DMS 273 (cell line): ENCODE results near the gene PKNOX2.

Source experiments
- DNase-seq: peaks from one replicate; lab custom pipeline; 2025; ENCODE audit not compliant: unreplicated experiment; lab: John Stamatoyannopoulos, UW

Gene PKNOX2

DNA sequence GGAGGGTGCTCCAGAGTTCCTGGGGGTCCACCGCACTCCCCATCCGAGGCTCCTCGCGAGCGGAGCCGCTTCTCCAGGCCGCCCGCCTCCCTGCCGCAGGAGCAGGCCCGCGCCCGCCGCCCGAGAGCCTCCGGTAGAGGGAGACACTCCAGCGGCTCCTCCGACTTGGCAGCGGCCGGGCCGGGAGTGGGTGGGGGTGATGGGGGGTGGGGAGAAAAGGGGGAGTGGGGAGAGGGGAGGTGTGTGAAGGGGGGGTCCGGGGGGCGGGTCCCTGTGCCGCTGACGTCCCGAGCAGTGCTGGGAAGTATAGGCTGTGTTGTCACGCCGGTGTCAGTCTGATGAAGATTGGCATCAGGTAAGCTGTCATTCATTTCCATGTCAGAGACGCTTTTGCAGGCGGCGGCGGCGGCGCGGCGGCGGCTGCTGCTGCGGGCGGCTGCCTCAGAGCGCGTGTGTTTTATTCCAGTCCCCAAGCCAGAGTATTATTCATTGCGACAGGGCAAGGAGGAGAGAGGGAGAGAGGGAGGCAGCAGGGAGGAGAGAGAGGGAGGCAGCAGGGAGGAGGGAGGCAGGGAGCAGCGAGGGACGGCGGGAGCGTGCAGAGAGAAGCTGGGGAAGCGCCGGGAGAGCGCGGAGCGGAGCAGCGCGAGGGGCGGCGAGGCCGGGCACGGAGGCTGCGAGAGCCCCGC is at the start of gene PKNOX2:
Gene PKNOX2 (plus strand): TSS at position 330 of the 689 bp plus-strand sequence. CDS start 186,555 bp downstream, outside the sequence.
- DNase-seq = peak; percentile 90

- no peak for DNase-seq
Observed at GRCh38 chr11:125117429-125117828, 47.1 kb upstream of the PKNOX2 start.

DNA sequence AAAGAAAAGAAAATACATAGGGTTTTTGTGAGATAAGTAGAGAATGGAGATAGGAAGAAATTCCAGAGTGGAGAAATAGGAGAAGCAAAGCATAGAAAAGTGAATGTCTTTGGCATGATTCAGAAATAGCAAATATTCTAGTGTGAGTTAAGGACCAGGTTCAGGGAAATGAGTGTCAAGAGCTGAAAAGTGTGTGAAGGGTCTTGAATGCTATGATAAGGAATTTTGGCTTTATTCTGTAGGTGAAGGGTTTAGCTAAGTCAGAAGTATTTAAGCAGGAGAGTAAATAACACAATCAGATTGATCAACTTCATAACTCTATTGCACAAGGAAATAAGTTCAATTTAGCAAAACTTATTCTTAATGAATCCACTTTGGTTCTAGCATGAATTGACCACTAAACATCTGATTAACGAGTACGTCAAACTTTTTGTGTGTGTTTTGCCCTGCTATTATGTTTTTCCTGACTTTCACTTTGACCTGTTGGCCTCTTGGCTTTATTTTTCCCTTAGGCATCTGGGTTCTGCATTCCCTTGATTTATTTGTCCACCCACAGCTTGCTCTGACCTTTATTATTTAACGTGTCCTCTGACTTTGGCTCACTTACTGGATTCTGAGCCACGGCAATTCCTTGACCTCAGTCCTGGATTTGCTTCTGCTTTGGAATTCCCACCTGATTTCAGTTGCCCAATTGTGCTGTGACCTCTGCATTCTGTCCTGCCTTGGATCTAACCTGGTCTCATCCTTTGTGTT is 41.2 kb upstream of the PKNOX2 start:
- DNase-seq = no peak

DNA sequence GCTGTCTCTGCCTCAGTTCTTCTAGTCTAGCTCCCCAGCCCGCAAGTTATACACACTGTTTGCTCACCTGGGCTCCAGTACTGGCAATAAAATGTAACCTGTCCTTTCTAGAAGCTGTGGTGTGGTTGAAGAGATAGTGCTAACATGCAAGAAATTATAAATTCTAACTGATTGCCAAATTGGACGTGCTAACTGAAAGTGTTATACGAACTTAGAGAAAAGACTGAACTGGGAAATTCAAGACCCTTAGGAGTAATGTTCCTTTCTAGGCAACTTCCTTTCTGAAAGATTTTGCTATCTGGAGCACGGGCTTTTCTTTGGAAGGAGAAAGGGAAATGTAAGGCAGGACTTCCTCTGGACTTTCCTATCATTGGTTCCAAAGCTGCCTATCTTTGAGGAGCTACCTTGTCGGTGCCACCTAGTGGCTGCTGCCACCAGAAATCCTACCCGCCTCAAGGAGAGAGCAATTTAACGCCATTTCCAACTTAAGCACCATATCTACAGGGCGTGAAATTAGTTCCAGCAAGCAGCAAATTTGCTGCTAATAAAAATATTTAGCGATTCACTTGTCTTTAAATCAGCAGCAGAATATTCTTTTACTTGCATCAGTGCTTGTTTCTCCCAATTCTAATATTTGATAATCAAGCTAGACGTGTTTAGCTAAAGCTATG is 40.5 kb upstream of the PKNOX2 start:
- DNase-seq = peak; percentile 53

- no peak for DNase-seq
Observed at GRCh38 chr11:125124618-125124992, 39.9 kb upstream of the PKNOX2 start.

DNA sequence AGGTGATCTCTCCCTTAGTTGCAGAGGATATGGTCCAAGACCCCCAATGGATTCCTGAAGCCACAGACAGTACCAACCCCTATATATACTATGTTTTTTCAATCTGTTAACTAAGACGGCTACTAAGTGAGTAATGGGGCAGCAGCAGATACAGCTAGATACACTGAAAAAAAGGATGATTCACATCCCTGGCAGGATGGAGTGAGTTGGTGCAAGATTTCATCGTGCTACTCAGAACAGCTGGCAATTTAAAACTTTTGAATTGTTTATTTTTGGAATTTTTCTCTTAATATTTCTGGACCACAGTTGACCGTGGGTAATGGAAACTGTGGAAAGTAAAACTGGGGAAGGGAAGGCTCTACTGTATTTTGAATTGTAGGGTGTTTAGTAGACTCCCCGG is 36.1 kb upstream of the PKNOX2 start:
- no peak for DNase-seq

DNA sequence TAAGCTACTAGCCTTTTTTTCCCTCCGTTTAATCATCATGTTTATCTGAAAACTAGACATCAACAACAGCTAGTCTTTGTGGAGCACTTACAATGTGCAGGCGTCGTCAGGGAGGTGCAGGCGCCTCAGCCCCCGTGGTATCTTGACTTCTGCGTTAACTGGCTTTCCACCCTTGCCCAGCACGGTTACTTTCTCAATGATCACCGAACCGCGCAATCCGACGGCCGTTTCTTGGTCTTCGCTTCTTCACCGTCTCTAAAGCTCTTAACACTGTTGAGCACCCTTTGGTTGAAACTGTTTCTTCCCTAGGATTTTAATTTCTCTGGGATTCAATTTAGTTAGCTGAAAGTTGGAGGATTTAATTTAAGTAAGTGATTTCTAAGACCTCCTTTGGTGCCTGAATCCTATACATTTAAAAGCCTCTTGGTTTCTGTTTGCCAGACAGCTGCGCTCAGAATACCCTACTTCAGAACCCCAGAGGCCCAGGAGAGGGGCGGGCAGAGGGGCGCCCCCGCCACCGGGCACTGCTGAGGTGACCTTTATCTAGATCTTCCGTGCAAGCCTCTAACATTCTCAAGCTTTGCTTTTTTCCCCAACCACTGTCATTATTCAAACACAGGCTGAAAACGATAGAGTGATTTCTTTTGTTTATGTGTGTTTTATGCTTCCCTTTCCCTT is 35.1 kb upstream of the PKNOX2 start:
- no peak for DNase-seq

DNA sequence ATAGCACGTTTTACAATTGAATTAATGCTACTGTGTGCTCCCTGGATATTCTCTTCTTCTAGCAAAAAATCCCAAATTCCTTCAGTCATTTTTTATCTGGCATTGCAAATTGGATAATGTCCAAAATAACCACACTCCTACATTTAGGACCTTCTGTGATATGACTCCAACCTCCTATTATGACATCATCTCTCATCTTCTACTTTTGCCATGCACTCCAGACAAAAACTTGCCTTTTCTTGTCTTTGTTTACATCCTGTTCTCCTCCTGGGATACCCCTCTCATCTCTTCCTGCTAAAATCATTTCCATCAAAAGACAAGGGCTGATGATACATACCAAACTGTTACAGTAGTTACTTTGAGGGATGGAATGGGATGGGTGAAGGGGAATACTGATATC is 32.5 kb upstream of the PKNOX2 start:
- no peak for DNase-seq

DNA sequence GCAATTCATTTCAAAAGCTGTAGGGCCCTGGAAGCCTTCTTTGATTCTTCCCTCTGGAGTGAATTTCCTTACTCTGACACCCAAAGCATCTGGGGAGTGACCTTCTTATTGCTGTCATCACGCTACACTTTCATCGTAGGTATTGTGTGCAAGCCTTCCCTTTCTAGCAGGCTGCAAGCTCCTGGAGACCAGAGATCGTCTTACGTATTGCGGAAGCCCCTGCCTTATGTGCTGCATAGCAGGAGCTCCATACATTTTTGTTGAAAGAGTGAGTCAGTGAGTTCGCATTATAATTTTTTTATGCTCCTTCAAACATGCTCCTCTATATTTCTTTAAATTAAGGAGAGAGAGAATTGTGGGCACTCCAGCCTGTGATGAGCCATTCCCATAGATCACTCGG is 32.0 kb upstream of the PKNOX2 start:
- DNase-seq = no peak

DNA sequence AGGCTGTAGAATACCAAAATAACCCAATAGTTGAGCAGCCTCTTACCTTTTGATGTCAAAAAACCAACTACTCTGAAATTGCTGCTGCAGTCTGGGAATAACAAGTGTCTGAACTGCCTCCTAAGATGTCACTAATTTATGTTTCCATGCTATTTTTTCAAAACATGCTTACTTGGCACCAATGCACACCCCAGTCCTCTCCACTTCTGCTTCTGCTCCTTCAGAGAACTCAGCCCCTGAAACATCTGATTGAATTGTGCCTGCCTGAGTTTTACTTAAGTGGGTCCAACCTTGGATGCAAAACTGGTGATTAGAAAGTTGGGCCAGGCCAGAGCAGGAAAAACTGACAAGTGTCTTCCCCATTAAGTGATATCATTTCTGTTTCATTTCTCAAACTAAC is 28.6 kb upstream of the PKNOX2 start:
- no peak for DNase-seq

DNA sequence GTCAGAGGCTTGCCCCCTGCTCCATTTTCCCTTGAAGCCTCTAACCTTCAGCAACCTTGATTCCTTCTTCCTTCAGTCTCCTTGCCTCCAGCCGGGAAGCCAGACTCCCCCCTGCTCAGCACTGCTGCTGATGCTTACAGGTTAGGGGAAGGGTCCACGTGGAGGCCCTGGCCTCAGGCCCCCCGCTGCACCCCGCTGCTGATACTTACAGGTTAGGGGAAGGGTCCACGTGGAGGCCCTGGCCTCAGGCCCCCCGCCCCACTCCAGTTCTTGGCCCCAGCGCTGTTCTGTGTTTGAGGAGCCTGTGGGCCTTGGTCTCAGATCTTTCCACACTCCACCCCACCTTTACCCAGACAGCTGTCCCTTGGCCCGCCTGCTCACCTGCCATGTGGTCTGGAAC is 25.6 kb upstream of the PKNOX2 start:
- no peak for DNase-seq

- no peak for DNase-seq
Observed at GRCh38 chr11:125139778-125140177, 24.8 kb upstream of the PKNOX2 start.

DNA sequence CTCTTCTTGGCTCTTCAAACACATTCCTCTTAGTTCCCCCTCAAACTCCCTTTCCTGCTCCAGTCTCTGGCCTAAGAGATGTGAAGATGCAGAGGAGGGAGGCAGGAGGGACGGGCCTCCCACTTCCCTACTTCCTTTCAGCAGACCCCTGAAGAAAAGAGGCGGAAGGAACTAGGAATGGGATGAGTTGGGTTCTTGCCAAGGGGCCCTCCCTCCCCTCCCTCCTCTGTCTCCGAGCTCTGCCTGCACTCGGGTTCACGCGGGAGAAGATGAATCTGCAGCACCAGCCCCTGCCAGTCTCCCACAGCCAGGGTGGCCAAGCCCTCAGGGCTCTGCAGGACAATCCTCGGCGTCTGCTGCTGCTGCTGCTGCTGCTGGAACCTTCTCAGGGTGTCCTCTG is 24.3 kb upstream of the PKNOX2 start:
- DNase-seq = no peak

GRCh38 chr11:125141178-125141577 is 23.4 kb upstream of the PKNOX2 start:
- no peak for DNase-seq

- DNase-seq = peak; percentile 66
Observed at GRCh38 chr11:125141686-125142535, 22.6 kb upstream of the PKNOX2 start.

DNA sequence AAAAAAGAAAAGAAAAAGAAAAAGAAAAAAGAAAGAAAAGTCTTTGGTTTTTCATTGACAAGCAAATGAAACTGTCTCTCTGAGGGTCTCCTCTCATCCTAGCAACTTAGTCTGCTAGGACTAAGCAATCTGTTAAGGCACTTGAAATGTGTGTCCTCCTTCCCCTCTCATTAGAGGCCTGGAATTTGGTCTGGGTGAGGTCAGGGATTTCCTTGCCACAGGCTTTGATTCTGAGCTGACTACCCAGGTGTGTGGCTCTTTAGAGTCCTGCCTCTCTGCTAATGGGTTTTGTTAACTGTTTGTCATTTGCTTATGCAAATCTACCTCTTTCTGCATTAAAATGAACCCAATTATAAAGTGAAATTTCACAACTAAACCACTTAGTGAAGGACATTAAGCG is 18.3 kb upstream of the PKNOX2 start:
- DNase-seq = no peak

DNA sequence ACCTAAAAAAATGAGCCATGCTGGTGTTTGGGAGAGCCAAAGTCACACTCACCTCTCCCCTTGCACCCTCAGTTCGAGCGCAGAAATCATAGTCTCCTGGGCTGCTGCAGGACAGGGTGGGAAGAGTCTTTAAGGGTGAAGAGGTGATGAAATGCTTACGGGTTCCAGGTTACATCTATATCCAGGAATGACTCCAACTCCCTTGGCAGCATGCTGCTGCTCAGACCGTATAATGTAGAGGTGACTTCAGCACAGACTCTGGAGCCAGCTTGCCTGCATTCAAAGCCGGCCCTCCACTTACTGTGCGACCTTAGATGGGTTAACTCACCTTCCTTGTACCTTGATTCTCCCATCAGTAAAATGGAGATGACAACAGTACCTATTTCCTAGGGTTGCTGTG is 17.3 kb upstream of the PKNOX2 start:
- DNase-seq = no peak

DNA sequence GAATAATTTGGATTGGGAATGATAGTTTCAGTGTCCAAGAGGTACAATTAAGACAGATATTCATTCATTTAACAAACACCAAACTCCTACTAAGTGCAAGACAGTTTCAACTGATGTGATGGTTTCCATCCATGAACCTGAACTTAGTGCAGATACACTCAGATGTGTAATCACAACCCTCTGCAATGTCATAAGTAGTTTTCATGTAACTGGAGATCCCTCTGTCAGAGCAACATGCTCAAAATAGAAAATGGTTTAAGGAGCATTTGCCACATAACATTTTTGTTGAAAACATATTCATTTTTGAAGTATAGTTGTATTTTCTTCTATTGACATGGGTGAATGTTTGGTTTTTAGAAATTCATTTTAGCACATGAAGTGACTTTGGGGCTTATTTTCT is 16.5 kb upstream of the PKNOX2 start:
- DNase-seq = no peak

GRCh38 chr11:125148743-125149142 is 15.8 kb upstream of the PKNOX2 start:
- DNase-seq = peak; percentile 8

DNA sequence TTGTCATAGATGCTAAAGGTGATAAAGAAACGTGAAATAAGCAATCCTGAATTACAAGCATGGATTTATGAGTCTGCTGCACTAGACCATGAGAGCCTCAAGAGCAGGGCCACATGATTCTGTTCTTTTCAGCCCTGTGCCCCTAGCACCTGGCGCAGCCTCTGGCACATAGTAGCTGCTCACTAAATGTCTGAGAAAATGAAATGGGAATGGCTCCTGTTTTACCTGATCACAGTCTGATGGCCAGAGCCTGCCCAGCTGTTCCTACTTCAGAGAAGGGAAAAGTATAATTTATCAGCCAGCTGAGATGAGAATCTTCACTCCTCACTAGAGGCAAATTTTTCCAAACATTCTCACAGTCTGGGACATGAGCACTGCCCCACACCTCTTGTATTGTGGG is 10.7 kb upstream of the PKNOX2 start:
- no peak for DNase-seq
